ENCODE results near the gene RPS6KL1.

The RPS6KL1 gene

DNA sequence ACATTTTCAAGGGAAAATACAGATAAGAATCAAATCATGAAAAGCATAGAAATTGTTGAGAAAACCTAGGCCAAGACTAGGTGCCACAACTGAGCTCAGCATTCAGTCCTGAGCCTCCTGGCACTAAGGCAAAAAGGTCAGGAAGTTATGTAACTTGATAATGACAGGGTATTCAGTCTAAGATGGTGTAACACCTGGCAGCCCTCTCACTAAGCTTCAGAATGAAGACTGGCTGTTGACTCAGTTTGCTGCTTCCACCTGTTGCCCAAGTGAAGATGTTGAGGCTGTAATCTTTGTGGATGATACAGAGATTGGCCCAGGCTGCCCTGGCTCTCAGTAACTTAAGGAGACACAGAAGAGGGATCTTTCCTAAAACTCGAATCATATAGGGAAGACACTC lies 66.7 kb downstream of the RPS6KL1 start:
- H3K9me3 ChIP-seq (ENCODE audit: insufficient read depth, low read depth, low read length) = no peaks in the 10 kb centered on the region
- H3K4me2 ChIP-seq (ENCODE audit: low read depth, low read length, poor library complexity, severe bottlenecking) = no peak overlapping the region
- no peaks in the 10 kb centered on the region for H3K4me1 ChIP-seq (ENCODE audit: insufficient read depth, low read length, poor library complexity, severe bottlenecking)
- TF ChIP-seq EZH2phosphoT487 (IDR thresholded peaks at IDR 0.05; ENCODE audit: borderline replicate concordance) = no peak
- TF ChIP-seq, protein P1, sequence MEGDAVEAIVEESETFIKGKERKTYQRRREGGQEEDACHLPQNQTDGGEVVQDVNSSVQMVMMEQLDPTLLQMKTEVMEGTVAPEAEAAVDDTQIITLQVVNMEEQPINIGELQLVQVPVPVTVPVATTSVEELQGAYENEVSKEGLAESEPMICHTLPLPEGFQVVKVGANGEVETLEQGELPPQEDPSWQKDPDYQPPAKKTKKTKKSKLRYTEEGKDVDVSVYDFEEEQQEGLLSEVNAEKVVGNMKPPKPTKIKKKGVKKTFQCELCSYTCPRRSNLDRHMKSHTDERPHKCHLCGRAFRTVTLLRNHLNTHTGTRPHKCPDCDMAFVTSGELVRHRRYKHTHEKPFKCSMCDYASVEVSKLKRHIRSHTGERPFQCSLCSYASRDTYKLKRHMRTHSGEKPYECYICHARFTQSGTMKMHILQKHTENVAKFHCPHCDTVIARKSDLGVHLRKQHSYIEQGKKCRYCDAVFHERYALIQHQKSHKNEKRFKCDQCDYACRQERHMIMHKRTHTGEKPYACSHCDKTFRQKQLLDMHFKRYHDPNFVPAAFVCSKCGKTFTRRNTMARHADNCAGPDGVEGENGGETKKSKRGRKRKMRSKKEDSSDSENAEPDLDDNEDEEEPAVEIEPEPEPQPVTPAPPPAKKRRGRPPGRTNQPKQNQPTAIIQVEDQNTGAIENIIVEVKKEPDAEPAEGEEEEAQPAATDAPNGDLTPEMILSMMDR (conservative IDR thresholded peaks at IDR 0.05; ENCODE audit: low read length) = no peak
- no peaks in the 10 kb centered on the region for H3K9me2 ChIP-seq (replicated peaks; ENCODE audit: low read depth, low read length)
- no peaks in the 10 kb centered on the region for H3K27me3 ChIP-seq (ENCODE audit: insufficient read depth, low read length, poor library complexity, severe bottlenecking)
- H3K4me3 ChIP-seq (ENCODE audit: low read length, poor library complexity, severe bottlenecking) = no peak overlapping the region
- H3F3A ChIP-seq (ENCODE audit: low read depth) = no peaks in the 10 kb centered on the region
- no peaks in the 10 kb centered on the region for H3K36me3 ChIP-seq (ENCODE audit: insufficient read depth, low read length)
- no peaks in the 10 kb centered on the region for H3K79me2 ChIP-seq (ENCODE audit: insufficient read depth, low read length)
- no peak overlapping the region for H3K9ac ChIP-seq (ENCODE audit: low read depth, low read length, poor library complexity, severe bottlenecking)
- H4K20me1 ChIP-seq (ENCODE audit: insufficient read depth, low read length, poor library complexity, severe bottlenecking) = no peaks in the 10 kb centered on the region
- no peak overlapping the region for H2AFZ ChIP-seq (ENCODE audit: low read length)

DNA sequence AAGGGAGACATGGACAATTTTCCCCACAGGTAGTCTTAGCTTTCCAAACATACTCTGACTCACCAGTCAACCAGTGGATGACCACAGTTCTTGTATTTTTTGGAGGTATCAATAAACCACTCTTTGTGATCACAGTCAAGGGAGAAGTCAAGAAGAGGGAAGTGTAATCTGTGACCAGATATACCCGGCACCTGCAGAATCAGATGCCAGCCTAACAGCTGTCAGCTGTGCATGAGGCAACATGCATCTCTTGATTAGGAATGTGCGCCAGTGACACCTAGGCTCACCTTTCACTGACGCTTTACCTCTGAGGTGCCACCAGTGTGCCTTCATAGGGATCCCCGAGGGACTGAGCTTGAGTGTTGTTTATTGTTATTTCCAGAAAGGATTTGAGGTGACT lies 67.1 kb downstream of the RPS6KL1 start:
- Histone ChIP-seq H3K27me3 (ENCODE audit: insufficient read depth, low read length, poor library complexity, severe bottlenecking) (no peaks in the 10 kb centered on the region), H3K4me1 (ENCODE audit: insufficient read depth, low read length, poor library complexity, severe bottlenecking) (no peaks in the 10 kb centered on the region), H3K4me3 (ENCODE audit: low read length, poor library complexity, severe bottlenecking) (no peak overlapping the region), H3K79me2 (ENCODE audit: insufficient read depth, low read length) (no peaks in the 10 kb centered on the region), H3K9me3 (ENCODE audit: insufficient read depth, low read depth, low read length) (no peaks in the 10 kb centered on the region), H3K9me2 (replicated peaks; ENCODE audit: low read depth, low read length) (no peaks in the 10 kb centered on the region), H3K4me2 (ENCODE audit: low read depth, low read length, poor library complexity, severe bottlenecking) (no peak overlapping the region), H3K9ac (ENCODE audit: low read depth, low read length, poor library complexity, severe bottlenecking) (no peak overlapping the region), H3K36me3 (ENCODE audit: insufficient read depth, low read length) (no peaks in the 10 kb centered on the region), H2AFZ (ENCODE audit: low read length) (no peak overlapping the region), H3F3A (ENCODE audit: low read depth) (no peaks in the 10 kb centered on the region), H4K20me1 (ENCODE audit: insufficient read depth, low read length, poor library complexity, severe bottlenecking) (no peaks in the 10 kb centered on the region)
- TF ChIP-seq EZH2phosphoT487 (IDR thresholded peaks at IDR 0.05; ENCODE audit: borderline replicate concordance) = no peak
- TF ChIP-seq, protein P1 (conservative IDR thresholded peaks at IDR 0.05; ENCODE audit: low read length) = no peak

- no peak overlapping the region for H3K4me3 ChIP-seq (ENCODE audit: low read length, poor library complexity, severe bottlenecking)
- H3K36me3 ChIP-seq (ENCODE audit: insufficient read depth, low read length) = no peaks in the 10 kb centered on the region
- H3K4me2 ChIP-seq (ENCODE audit: low read depth, low read length, poor library complexity, severe bottlenecking) = no peak overlapping the region
- no peaks in the 10 kb centered on the region for H3K27me3 ChIP-seq (ENCODE audit: insufficient read depth, low read length, poor library complexity, severe bottlenecking)
- no peaks in the 10 kb centered on the region for H4K20me1 ChIP-seq (ENCODE audit: insufficient read depth, low read length, poor library complexity, severe bottlenecking)
- H3K9me3 ChIP-seq (ENCODE audit: insufficient read depth, low read depth, low read length) = no peaks in the 10 kb centered on the region
- H3K9ac ChIP-seq (ENCODE audit: low read depth, low read length, poor library complexity, severe bottlenecking) = no peak overlapping the region
- no peaks in the 10 kb centered on the region for H3F3A ChIP-seq (ENCODE audit: low read depth)
- TF ChIP-seq, protein P1 (conservative IDR thresholded peaks at IDR 0.05; ENCODE audit: low read length) = no peak
- TF ChIP-seq EZH2phosphoT487 (IDR thresholded peaks at IDR 0.05; ENCODE audit: borderline replicate concordance) = no peak
- no peaks in the 10 kb centered on the region for H3K79me2 ChIP-seq (ENCODE audit: insufficient read depth, low read length)
- H2AFZ ChIP-seq (ENCODE audit: low read length) = no peak overlapping the region
- H3K4me1 ChIP-seq (ENCODE audit: insufficient read depth, low read length, poor library complexity, severe bottlenecking) = no peaks in the 10 kb centered on the region
- no peaks in the 10 kb centered on the region for H3K9me2 ChIP-seq (replicated peaks; ENCODE audit: low read depth, low read length)
These were observed 68.0 kb downstream of the RPS6KL1 start for GRCh38 chr14:74855021-74855420.

All from Loucy (cell line).